Muscle layer of colon (tissue), 2 donors: ENCODE data around the gene HTR2B.

ENCODE experiments used
- H3K27ac ChIP-seq: one replicate; pipeline ENCODE4 v1.7.0; 2013; ENCODE audit warnings: low read depth, mild to moderate bottlenecking, low read length, moderate library complexity
- H3K27me3 ChIP-seq, 2 donors: one replicate each; pipeline ENCODE4 v1.7.0; 2013; ENCODE audit warnings: low read length in 2 of 2, mild to moderate bottlenecking in 2 of 2; ENCODE audit not compliant: insufficient read depth in 2 of 2, control insufficient read depth in 1 of 2
- H3K36me3 ChIP-seq: one replicate; pipeline ENCODE4 v1.7.0; 2013; ENCODE audit warnings: mild to moderate bottlenecking, low read length; ENCODE audit not compliant: insufficient read depth
- H3K4me1 ChIP-seq: one replicate; pipeline ENCODE4 v1.7.0; 2013; ENCODE audit warnings: mild to moderate bottlenecking, low read length; ENCODE audit not compliant: insufficient read depth
- H3K4me3 ChIP-seq, 2 donors: one replicate each; pipeline ENCODE4 v1.7.0; 2013; ENCODE audit warnings: low read length in 2 of 2, low read depth in 1 of 2, mild to moderate bottlenecking in 1 of 2, moderate library complexity in 1 of 2
- H3K9ac ChIP-seq: one replicate; pipeline ENCODE4 v1.7.0; 2013; ENCODE audit warnings: low read length
- H3K9me3 ChIP-seq: one replicate; pipeline ENCODE4 v1.7.0; 2013; ENCODE audit warnings: mild to moderate bottlenecking, low read length
- donor health status: abdominal sarcoma.
- donor health status: Adenocarcinoma of cecum.

The HTR2B gene

GRCh38 chr2:231130336-231131056 is 5.7 kb upstream of the HTR2B start:
- H3K36me3 ChIP-seq = no peaks in the 10 kb centered on the region
- H3K4me3 ChIP-seq = no peak overlapping the region
- H3K9ac ChIP-seq = no peak overlapping the region
- no peaks in the 10 kb centered on the region for H3K27me3 ChIP-seq
- H3K4me1 ChIP-seq = no peaks in the 10 kb centered on the region
- H3K27ac ChIP-seq = no peak overlapping the region
- no peaks in the 10 kb centered on the region for H3K9me3 ChIP-seq

- Histone ChIP-seq H3K4me3 (no peak overlapping the region), H3K36me3 (no peaks in the 10 kb centered on the region), H3K9ac (no peak overlapping the region), H3K4me1 (no peaks in the 10 kb centered on the region), H3K9me3 (no peaks in the 10 kb centered on the region), H3K27me3 (no peaks in the 10 kb centered on the region), H3K27ac (no peak overlapping the region)
Measured at GRCh38 chr2:231129216-231129615, 4.4 kb upstream of the HTR2B start.

GRCh38 chr2:231128541-231128940 is 3.7 kb upstream of the HTR2B start:
- Histone ChIP-seq H3K9me3 (no peaks in the 10 kb centered on the region), H3K27ac (no peak overlapping the region), H3K27me3 (no peaks in the 10 kb centered on the region), H3K4me1 (no peaks in the 10 kb centered on the region), H3K4me3 (no peak overlapping the region), H3K36me3 (no peaks in the 10 kb centered on the region), H3K9ac (no peak overlapping the region)

- Histone ChIP-seq H3K9me3 (no peaks in the 10 kb centered on the region), H3K4me1 (no peaks in the 10 kb centered on the region), H3K9ac (no peak overlapping the region), H3K36me3 (no peaks in the 10 kb centered on the region), H3K27me3 (no peaks in the 10 kb centered on the region), H3K27ac (no peak overlapping the region), H3K4me3 (no peak overlapping the region)
Measured at GRCh38 chr2:231127936-231128335, 3.1 kb upstream of the HTR2B start.

- no peaks in the 10 kb centered on the region for H3K9me3 ChIP-seq
- no peak overlapping the region for H3K4me3 ChIP-seq
- no peaks in the 10 kb centered on the region for H3K36me3 ChIP-seq
- H3K9ac ChIP-seq = no peak overlapping the region
- no peaks in the 10 kb centered on the region for H3K4me1 ChIP-seq
- no peak overlapping the region for H3K27ac ChIP-seq
- H3K27me3 ChIP-seq = no peaks in the 10 kb centered on the region
Measured at GRCh38 chr2:231127480-231127879, 2.6 kb upstream of the HTR2B start.

- H3K9ac ChIP-seq = no peak overlapping the region
- H3K4me3 ChIP-seq = no peak overlapping the region
- H3K36me3 ChIP-seq = no peaks in the 10 kb centered on the region
- no peaks in the 10 kb centered on the region for H3K9me3 ChIP-seq
- no peaks in the 10 kb centered on the region for H3K4me1 ChIP-seq
- H3K27ac ChIP-seq = no peak overlapping the region
- no peaks in the 10 kb centered on the region for H3K27me3 ChIP-seq
Measured at GRCh38 chr2:231126123-231126522, 1.3 kb upstream of the HTR2B start.

DNA sequence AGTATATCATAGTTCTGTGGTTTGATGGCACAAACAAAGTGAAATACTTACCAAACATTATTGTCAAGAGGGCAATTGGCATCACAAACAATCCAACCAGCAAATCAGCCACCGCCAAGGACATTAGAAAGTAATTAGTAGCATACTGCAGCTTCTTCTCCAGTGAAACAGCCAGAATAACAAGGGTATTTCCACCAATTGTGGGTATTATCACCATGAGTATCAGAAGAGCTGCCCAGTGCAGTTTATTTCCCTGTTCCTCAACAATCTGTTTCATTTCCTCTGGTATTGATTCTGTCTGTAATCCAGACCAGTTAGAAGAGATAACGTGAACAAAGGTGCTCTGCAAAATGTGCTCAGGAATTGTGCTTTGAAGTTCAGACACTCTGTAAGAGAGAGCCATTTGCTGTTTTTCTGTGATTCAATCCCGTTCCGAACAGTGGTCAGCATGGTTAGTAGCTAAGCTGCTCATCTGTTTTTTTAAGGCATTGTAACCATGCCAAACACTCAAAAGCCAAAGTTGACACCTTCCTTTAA is 1.4 kb downstream of the HTR2B start:
- no peaks in the 10 kb centered on the region for H3K27me3 ChIP-seq
- H3K4me1 ChIP-seq = peaks cover 4% of the 10 kb centered on the region
- no peaks in the 10 kb centered on the region for H3K9me3 ChIP-seq
- no peak overlapping the region for H3K9ac ChIP-seq
- H3K27ac ChIP-seq = no peak overlapping the region
- H3K4me3 ChIP-seq = peak overlapping the region in 1 of 2 donors; percentile 7
- no peaks in the 10 kb centered on the region for H3K36me3 ChIP-seq

- Histone ChIP-seq H3K9ac (peak overlapping the region; percentile 42), H3K9me3 (no peaks in the 10 kb centered on the region), H3K27me3 (no peaks in the 10 kb centered on the region), H3K4me1 (peaks cover 21% of the 10 kb centered on the region), H3K36me3 (no peaks in the 10 kb centered on the region), H3K4me3 (no peak overlapping the region), H3K27ac (no peak overlapping the region)
Measured at GRCh38 chr2:231118614-231118942, 6.3 kb downstream of the HTR2B start.

GRCh38 chr2:231117922-231118613 is 6.8 kb downstream of the HTR2B start:
- H3K9ac ChIP-seq = peak overlapping the region; percentile 42
- H3K27me3 ChIP-seq = no peaks in the 10 kb centered on the region
- peak overlapping the region; percentile 22 for H3K27ac ChIP-seq
- no peak overlapping the region for H3K4me3 ChIP-seq
- H3K4me1 ChIP-seq = peaks cover 21% of the 10 kb centered on the region
- no peaks in the 10 kb centered on the region for H3K36me3 ChIP-seq
- H3K9me3 ChIP-seq = no peaks in the 10 kb centered on the region

DNA sequence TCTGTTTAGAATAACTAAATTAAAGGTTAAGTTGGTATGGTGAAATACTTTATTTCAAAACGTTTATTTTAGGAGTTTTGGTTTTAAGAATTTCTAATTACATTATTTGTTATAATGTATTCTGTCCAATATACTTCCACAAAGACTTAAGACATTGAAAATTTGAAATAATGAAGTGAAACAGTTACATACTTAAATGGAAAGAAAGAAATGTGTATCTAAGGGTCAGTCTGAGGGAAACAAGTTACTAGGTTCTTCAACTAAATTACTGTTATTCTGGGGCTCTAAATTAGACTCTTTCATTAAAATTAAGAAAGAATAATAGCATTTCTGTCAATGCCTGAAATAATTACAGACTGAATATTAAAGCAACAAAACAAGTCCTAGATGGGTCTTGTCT is 7.7 kb downstream of the HTR2B start:
- no peaks in the 10 kb centered on the region for H3K27me3 ChIP-seq
- H3K36me3 ChIP-seq = no peaks in the 10 kb centered on the region
- H3K27ac ChIP-seq = peak overlapping the region; percentile 6
- H3K9me3 ChIP-seq = no peaks in the 10 kb centered on the region
- no peak overlapping the region for H3K4me3 ChIP-seq
- peaks cover 25% of the 10 kb centered on the region for H3K4me1 ChIP-seq
- H3K9ac ChIP-seq = no peak overlapping the region

DNA sequence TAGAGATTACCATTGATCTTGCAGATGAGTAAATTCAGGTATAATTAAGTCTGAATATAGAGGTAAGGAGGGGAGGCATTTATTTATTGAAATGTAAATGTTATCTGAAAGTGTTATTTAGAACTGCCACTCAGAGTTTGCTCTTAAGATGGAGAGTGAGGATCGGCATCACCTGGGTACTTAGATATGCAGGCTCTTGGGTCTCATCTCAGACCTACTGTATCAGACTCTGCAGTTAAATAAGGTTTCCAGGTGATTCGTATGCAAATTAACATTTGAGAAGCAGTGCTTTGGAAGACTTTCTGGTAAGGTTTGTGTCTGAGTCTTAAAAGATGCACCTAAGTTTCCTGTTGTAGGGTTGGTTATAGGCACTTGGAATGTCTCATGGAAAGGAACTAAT is 9.2 kb downstream of the HTR2B start:
- peaks cover 40% of the 10 kb centered on the region for H3K4me1 ChIP-seq
- no peak overlapping the region for H3K9ac ChIP-seq
- no peaks in the 10 kb centered on the region for H3K27me3 ChIP-seq
- H3K9me3 ChIP-seq = no peaks in the 10 kb centered on the region
- no peak overlapping the region for H3K4me3 ChIP-seq
- H3K27ac ChIP-seq = no peak overlapping the region
- H3K36me3 ChIP-seq = no peaks in the 10 kb centered on the region

DNA sequence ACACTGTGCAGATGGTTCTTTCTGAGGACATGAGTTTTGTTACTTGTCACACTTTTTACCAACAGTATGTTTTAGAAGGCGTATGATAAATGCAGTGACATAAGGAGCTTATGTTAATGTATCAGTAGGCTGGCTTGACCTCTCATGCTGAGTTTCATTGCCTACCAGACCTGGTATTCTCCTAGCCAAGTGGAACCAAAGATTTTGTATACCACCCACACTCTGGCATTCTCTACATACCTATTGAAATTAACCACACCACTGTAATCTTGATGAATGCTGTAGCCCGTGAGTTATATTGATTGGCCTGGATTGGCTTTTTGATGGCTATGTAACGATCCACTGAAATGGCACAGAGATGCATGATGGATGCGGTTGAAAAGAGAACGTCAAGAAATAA is 11.4 kb downstream of the HTR2B start:
- peaks cover 6% of the 10 kb centered on the region for H3K36me3 ChIP-seq
- H3K9me3 ChIP-seq = no peaks in the 10 kb centered on the region
- no peak overlapping the region for H3K9ac ChIP-seq
- peaks cover 41% of the 10 kb centered on the region for H3K4me1 ChIP-seq
- no peaks in the 10 kb centered on the region for H3K27me3 ChIP-seq
- H3K4me3 ChIP-seq = no peak overlapping the region
- H3K27ac ChIP-seq = no peak overlapping the region
